ENCODE measurements around the gene IL4I1.

The IL4I1 gene

DNA sequence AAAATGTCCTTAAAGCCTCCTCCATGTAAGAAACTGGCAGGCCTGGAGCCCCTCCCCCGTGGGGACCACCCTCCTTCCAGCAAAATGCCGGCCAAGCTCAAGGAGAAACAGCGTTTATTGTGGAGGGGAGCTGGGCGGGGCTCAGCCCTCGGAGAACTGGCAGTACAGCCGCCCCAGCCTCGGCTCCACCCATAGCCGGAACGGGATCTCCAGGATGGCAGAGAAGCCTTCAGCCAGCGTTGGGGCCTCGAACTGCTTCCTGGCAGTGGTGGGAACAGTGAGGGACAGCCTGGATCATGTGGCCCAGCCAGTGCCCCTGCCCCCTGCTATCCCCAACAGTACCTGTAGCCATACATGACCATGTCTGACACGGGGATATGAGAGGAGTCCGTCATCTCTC is 35.6 kb downstream of the IL4I1 start:
- H3K9ac ChIP-seq (ENCODE audit: low read depth, low read length) = no peak overlapping the region
- H3K27ac ChIP-seq (ENCODE audit: low read depth, low read length) = peak overlapping the region; percentile 28
- H3K36me3 ChIP-seq (ENCODE audit: control insufficient read depth, insufficient read depth, low read length) = peaks cover 83% of the 10 kb centered on the region

DNA sequence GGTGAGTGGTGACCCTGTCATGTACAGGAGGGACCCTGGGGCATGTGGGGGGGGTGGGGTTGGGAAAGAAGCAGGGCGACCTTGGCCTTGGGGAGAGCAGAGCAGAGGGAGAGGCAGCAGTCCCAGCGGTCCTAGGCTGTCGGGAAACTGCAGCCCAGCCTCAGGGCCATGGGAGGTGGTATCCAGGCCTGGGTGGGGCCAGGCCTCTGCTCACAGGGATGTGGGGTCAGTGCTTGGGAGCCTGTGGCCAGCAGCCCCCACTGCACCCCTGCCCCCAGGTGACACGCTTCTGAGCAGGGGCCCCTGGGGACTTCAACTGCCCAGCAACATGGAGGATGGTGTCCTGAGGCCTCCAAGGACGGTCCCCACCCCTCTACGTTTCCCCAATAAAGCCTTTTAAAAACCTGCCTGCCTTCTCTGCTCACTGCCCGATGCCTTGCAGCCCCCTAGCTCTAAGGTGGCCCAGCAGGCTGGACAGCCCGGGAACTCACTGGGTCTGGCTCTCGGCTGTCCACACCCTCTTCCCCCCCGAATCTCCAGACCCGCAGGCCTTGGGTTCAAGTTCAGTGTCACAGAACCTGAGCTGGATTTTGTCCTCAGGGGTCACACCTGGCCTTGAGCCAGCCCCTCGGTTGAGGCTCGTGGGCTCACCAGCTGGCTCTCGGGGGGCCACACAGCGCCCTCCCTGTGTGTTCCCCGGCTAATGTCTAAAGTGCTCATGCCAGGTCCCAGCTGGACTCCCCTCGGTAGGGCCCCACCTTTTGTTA is 36.2 kb downstream of the IL4I1 start:
- Histone ChIP-seq H3K4me3 (ENCODE audit: low read depth, low read length) (no peak overlapping the region), H3K36me3 (ENCODE audit: control insufficient read depth, insufficient read depth, low read length) (peaks cover 88% of the 10 kb centered on the region), H3K9me3 (ENCODE audit: control insufficient read depth, insufficient read depth, low read length) (no peaks in the 10 kb centered on the region), H3K27me3 (ENCODE audit: control insufficient read depth, insufficient read depth, low read length) (no peaks in the 10 kb centered on the region), H3K27ac (ENCODE audit: low read depth, low read length) (peak overlapping the region; percentile 28), H3K9ac (ENCODE audit: low read depth, low read length) (no peak overlapping the region), H3K4me1 (ENCODE audit: control insufficient read depth, insufficient read depth, low read length) (peaks cover 5% of the 10 kb centered on the region)

More for the DNA sequence above, 35.6 kb downstream of the IL4I1 start:
- H3K4me1 ChIP-seq (ENCODE audit: control insufficient read depth, insufficient read depth, low read length) = peaks cover 9% of the 10 kb centered on the region
- no peak overlapping the region for H3K4me3 ChIP-seq (ENCODE audit: low read depth, low read length)
- no peaks in the 10 kb centered on the region for H3K9me3 ChIP-seq (ENCODE audit: control insufficient read depth, insufficient read depth, low read length)
- no peaks in the 10 kb centered on the region for H3K27me3 ChIP-seq (ENCODE audit: control insufficient read depth, insufficient read depth, low read length)

DNA sequence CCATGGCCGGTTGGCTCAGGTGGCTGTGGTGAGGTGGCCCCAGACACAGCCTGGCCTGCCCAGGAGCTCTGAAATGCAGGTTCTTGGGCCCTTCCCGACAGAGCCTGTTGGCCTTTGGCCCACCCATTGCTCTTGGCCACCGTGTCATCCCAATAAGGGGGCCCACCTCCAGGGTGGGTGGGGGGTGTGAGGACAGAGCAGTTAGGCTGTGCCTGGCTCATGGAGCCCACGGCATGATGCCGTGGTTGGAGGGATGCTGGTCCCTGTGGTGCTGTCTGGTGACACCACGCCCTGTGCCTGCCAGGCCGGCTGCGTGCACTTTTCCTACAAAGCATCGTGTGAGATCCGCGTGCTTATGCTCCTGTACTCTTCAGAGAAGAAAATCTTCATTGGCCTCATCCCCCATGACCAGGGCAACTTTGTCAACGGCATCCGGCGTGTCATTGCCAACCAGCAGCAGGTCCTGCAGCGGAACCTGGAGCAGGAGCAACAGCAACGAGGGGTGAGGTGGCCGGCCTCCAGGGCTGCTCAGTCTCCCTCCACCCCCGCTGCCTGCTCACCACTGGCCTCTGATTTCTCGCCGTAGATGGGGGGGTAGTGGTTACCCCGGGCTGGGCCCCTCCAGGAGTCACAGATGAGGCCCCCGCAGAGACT is 36.9 kb downstream of the IL4I1 start:
- peak overlapping the region; percentile 28 for H3K27ac ChIP-seq (ENCODE audit: low read depth, low read length)
- peaks cover 91% of the 10 kb centered on the region for H3K36me3 ChIP-seq (ENCODE audit: control insufficient read depth, insufficient read depth, low read length)
- H3K4me3 ChIP-seq (ENCODE audit: low read depth, low read length) = no peak overlapping the region
- H3K9me3 ChIP-seq (ENCODE audit: control insufficient read depth, insufficient read depth, low read length) = no peaks in the 10 kb centered on the region
- peaks cover 5% of the 10 kb centered on the region; the same call in 1 of the 2 replicates for H3K4me1 ChIP-seq (ENCODE audit: control insufficient read depth, insufficient read depth, low read length)
- no peaks in the 10 kb centered on the region for H3K27me3 ChIP-seq (ENCODE audit: control insufficient read depth, insufficient read depth, low read length)
- H3K9ac ChIP-seq (ENCODE audit: low read depth, low read length) = no peak overlapping the region

DNA sequence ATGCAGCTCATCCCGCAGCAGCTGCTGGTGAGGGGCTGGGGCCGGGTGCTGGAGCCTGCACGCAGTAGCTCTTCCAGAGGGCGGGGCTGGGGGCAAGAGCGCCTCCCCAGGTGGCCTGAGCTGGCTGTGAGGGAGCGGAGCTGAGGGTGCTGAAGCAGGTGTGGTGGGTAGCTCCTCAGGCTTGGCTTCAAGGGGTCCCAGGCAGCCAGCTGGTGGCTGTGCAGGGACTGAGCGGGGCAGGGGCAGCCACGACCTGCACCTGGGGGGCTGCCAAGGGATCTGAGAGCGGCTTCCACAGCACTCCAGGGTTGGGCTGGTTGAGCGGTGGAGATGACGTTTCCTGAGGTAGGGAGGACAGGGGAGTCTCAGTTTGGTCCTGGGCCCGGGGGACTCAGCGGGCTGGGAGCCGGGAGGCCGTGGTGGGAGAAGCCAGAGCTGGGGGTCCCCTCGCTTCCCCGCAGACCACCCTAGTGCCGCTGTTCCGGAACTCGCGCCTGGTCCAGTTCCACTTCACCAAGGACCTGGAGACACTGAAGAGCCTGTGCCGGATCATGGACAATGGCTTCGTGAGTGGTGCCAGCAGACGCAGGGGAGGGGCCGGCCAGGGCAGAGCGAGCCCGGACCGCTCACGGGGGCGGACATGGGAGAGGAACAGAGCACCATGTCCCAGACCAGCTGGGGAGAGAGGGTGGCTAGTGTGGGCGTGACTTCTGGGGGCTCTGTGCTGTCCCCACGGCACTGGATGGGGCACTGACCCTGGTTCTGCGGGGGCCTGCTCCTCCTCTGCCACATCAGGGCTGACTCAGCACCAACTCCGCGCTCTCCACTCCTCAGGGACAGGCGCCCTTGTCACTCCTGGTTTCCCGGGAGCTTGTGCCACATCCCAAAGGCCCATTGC is 38.4 kb downstream of the IL4I1 start:
- no peak overlapping the region for H3K9ac ChIP-seq (ENCODE audit: low read depth, low read length)
- H3K9me3 ChIP-seq (ENCODE audit: control insufficient read depth, insufficient read depth, low read length) = no peaks in the 10 kb centered on the region
- no peak overlapping the region for H3K4me3 ChIP-seq (ENCODE audit: low read depth, low read length)
- H3K27ac ChIP-seq (ENCODE audit: low read depth, low read length) = peak overlapping the region; percentile 28
- peaks cover 88% of the 10 kb centered on the region for H3K36me3 ChIP-seq (ENCODE audit: control insufficient read depth, insufficient read depth, low read length)
- H3K4me1 ChIP-seq (ENCODE audit: control insufficient read depth, insufficient read depth, low read length) = peaks cover 5% of the 10 kb centered on the region; the same call in 1 of the 2 replicates
- H3K27me3 ChIP-seq (ENCODE audit: control insufficient read depth, insufficient read depth, low read length) = no peaks in the 10 kb centered on the region

DNA sequence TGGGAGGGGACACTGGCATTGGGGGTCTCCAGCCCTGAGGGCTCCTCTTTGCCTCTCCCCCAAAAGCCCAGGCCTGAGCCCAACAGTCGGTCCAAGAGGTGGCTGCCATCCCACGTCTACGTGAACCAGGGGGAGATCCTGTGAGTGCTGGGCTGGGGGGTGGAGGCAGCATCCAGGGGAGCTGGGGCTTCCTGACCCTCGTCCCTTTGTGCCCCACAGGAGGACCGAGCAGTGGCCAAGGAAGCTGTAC is 38.9 kb downstream of the IL4I1 start:
- H3K9me3 ChIP-seq (ENCODE audit: control insufficient read depth, insufficient read depth, low read length) = no peaks in the 10 kb centered on the region
- H3K4me1 ChIP-seq (ENCODE audit: control insufficient read depth, insufficient read depth, low read length) = peaks cover 8% of the 10 kb centered on the region
- no peak overlapping the region for H3K4me3 ChIP-seq (ENCODE audit: low read depth, low read length)
- no peak overlapping the region for H3K9ac ChIP-seq (ENCODE audit: low read depth, low read length)
- no peaks in the 10 kb centered on the region for H3K27me3 ChIP-seq (ENCODE audit: control insufficient read depth, insufficient read depth, low read length)
- H3K27ac ChIP-seq (ENCODE audit: low read depth, low read length) = peak overlapping the region; percentile 28
- H3K36me3 ChIP-seq (ENCODE audit: control insufficient read depth, insufficient read depth, low read length) = peaks cover 85% of the 10 kb centered on the region

DNA sequence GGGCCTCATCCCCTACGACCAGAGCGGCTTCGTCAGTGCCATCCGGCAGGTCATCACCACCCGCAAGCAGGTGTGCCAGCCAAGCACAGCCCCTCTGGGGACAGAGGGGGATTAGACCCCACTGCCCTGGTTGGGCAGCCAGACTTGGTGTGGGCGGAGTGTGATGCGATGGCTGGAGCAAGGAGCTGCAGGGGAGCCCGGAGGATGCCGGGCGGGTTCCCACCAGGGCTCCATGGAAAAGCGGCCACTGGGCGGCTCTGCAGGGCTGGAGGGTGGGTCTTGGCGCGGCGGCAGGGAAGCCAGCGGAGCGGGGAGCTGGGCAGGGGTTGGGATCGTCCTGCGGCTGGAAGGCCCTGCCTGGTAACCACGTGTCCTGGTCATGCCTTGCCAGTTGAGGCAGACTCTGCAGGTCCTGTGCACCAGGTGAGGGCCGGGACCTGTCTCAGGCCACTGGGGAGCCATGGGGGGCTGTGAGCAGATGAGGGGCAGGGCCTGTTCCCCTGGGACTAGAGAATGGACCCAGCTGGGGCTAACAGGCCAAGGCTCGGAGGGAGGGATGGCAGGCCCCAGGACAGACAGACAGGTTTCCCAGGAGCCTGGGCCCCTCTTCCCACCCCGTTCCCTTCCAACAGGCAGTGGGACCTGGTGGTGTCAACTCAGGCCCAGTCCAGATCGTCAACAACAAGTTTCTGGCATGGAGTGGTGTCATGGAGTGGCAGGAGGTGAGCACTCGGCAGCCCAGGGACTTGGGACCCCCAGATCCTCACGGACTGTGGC is 39.4 kb downstream of the IL4I1 start:
- H3K36me3 ChIP-seq (ENCODE audit: control insufficient read depth, insufficient read depth, low read length) = peaks cover 86% of the 10 kb centered on the region
- no peak overlapping the region for H3K9ac ChIP-seq (ENCODE audit: low read depth, low read length)

DNA sequence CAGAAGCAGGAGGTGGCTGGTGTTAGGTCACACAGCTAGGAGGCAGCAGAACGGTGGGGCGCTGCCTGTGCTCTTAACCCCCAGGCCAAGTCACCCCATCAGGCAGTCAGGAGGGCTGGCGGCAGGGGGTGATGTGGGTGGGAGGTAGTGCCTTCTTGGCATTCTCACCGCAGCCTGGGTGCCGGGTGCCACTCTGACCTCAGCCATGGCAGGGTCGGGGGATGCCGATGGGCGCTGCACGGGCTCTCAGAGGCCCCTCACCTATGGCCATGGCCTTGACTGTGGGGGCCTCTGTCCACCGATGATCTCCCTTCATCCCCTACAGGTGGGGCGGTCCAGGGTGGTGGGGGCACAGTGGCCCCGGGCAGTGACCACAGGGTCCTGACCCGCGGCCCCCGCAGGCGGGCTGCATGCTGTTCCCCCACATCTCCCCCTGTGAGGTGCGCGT is 40.1 kb downstream of the IL4I1 start:
- Histone ChIP-seq H3K36me3 (ENCODE audit: control insufficient read depth, insufficient read depth, low read length) (peaks cover 84% of the 10 kb centered on the region), H3K27ac (ENCODE audit: low read depth, low read length) (no peak overlapping the region), H3K4me1 (ENCODE audit: control insufficient read depth, insufficient read depth, low read length) (peaks cover 16% of the 10 kb centered on the region), H3K4me3 (ENCODE audit: low read depth, low read length) (no peak overlapping the region), H3K27me3 (ENCODE audit: control insufficient read depth, insufficient read depth, low read length) (no peaks in the 10 kb centered on the region), H3K9me3 (ENCODE audit: control insufficient read depth, insufficient read depth, low read length) (no peaks in the 10 kb centered on the region), H3K9ac (ENCODE audit: low read depth, low read length) (no peak overlapping the region)

More for the DNA sequence above, 39.4 kb downstream of the IL4I1 start:
- peak overlapping the region; percentile 28 for H3K27ac ChIP-seq (ENCODE audit: low read depth, low read length)
- H3K4me1 ChIP-seq (ENCODE audit: control insufficient read depth, insufficient read depth, low read length) = peaks cover 13% of the 10 kb centered on the region
- no peaks in the 10 kb centered on the region for H3K27me3 ChIP-seq (ENCODE audit: control insufficient read depth, insufficient read depth, low read length)
- no peaks in the 10 kb centered on the region for H3K9me3 ChIP-seq (ENCODE audit: control insufficient read depth, insufficient read depth, low read length)
- H3K4me3 ChIP-seq (ENCODE audit: low read depth, low read length) = no peak overlapping the region

DNA sequence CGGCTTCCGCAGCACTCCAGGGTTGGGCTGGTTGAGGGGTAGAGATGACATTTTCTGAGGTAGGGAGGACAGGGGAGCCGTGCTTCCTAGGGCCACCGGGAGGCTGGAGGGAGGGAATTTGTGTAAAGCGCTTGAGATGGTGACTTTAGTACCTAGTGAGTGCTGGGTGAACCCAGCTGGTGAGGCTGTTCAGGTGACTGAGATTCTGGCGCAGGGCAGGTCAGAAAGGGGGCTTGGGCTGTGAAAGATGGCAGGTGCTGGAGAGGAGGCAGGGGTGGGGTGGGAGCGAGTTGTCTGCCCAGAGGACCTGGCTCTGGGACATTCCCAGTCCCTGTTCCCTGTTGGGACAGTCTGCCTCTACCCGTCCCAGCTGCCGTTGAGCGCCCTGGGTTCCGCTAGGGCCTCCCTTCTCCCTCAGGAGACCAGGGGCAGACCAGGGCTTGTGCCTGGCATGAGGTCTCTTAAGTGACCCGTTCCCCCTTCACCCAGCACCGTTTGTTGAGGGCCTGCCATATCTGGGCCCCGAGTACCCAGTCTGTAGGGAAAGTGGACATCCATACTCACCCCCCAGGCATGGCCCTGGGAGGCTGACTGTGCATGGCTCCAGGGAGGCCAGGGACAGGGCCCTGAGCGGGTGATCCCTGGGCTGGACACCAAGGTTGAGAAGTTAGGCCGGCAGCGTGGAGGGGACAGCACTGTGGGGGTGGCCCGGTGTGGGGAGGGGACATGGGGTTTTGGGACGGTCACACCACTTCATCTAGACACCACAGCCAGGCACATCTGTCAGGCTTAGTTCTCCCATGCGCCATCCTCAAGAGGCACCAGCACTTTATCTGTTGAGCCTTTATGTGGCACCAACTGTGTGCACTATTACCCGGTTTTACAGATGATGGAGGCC is 40.8 kb downstream of the IL4I1 start:
- Histone ChIP-seq H3K9ac (ENCODE audit: low read depth, low read length) (no peak overlapping the region), H3K4me1 (ENCODE audit: control insufficient read depth, insufficient read depth, low read length) (peaks cover 13% of the 10 kb centered on the region), H3K27ac (ENCODE audit: low read depth, low read length) (no peak overlapping the region), H3K27me3 (ENCODE audit: control insufficient read depth, insufficient read depth, low read length) (no peaks in the 10 kb centered on the region), H3K4me3 (ENCODE audit: low read depth, low read length) (no peak overlapping the region), H3K36me3 (ENCODE audit: control insufficient read depth, insufficient read depth, low read length) (peaks cover 80% of the 10 kb centered on the region), H3K9me3 (ENCODE audit: control insufficient read depth, insufficient read depth, low read length) (no peaks in the 10 kb centered on the region)

DNA sequence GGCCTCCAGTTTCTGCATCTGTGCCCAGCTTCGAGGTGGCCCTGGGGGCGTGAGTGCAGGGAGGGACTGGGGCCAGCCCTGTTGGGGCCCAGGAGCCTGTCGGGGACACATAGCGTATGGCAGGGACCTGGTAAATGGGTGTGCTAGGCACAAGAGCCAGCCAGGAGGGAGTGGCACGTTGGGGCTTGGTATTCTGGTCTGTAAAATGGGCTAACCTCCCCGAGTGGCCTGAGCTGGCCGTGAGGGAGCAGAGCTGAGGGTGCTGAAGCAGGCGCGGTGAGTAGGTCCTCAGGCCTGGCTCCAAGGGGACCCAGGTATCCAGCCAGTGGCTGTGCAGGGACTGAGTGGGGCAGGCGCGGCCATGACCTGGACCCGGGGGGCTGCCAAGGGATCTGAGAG is 41.4 kb downstream of the IL4I1 start:
- Histone ChIP-seq H3K4me1 (ENCODE audit: control insufficient read depth, insufficient read depth, low read length) (peaks cover 12% of the 10 kb centered on the region), H3K9me3 (ENCODE audit: control insufficient read depth, insufficient read depth, low read length) (no peaks in the 10 kb centered on the region), H3K4me3 (ENCODE audit: low read depth, low read length) (no peak overlapping the region), H3K27ac (ENCODE audit: low read depth, low read length) (no peak overlapping the region), H3K27me3 (ENCODE audit: control insufficient read depth, insufficient read depth, low read length) (no peaks in the 10 kb centered on the region), H3K36me3 (ENCODE audit: control insufficient read depth, insufficient read depth, low read length) (peaks cover 73% of the 10 kb centered on the region), H3K9ac (ENCODE audit: low read depth, low read length) (no peak overlapping the region)
